K562 (cell line): ENCODE data around the gene GABARAPL2. TPM values are rescaled to one million over a fixed set of nuclear protein-coding genes. Genes with fewer than 3 reads are reported as not detected.

Source experiments
- ATAC-seq: fragments of 200-7000 bp; cut with Tn5 transposase; 3 replicates; pipeline ENCODE4 v1.9.1; 2020; ENCODE audit warnings: moderate library complexity
- BruUV-seq: library from RNA; stranded (reverse); fragments of 400-500 nt; replicated peaks from 2 replicates; lab custom pipeline; 2021; lab: Mats Ljungman, UMichigan
- CTCF ChIA-PET: fragments of 300-600 bp; formaldehyde crosslinking; extraction: SDS; loops from one replicate; lab custom pipeline; 2021; ENCODE audit warnings: low intra/inter-chr PET ratio; lab: Yijun Ruan, JAX
- POLR2A ChIA-PET: fragments of 300-600, 350-650 bp; sonication (Branson Sonifier 250); formaldehyde crosslinking; extraction: SDS; loops from one replicate; lab custom pipeline; 2021; ENCODE audit warnings: antibody characterized with exemption, inconsistent platforms; lab: Yijun Ruan, JAX
- DNase-seq, 4 experiments: peaks; one replicate each; pipeline versions ENCODE4 v3.0.0 to v3.0.0-alpha.2; 2011 to 2018; ENCODE audit warnings: low spot score in 3 of 4, mixed read lengths in 3 of 4; ENCODE audit errors: extremely low read depth in 1 of 4
- FAIRE-seq: peaks from 2 replicates; lab custom pipeline; 2011; peaks lifted over from hg19 to GRCh38; lab: Jason Lieb, UNC
- H2AFZ ChIP-seq: 2 replicates; pipeline ENCODE4 v1.6.0; 2011; ENCODE audit warnings: low read depth, low read length, control low read depth, inconsistent platforms
- H3K27ac ChIP-seq: fragments of 200-600 bp; 3 replicates; pipeline ENCODE4 v1.8.0; 2011; ENCODE audit warnings: low read depth, mild to moderate bottlenecking, control low read depth, inconsistent platforms, low read length, moderate library complexity, mixed read lengths; ENCODE audit errors: extremely low read depth
- H3K27me3 ChIP-seq, 2 experiments: fragments of 300-600 bp in 1 of 2; 2 replicates in 1 of 2; 3 replicates in 1 of 2; pipeline versions ENCODE4 v1.6.0 to v1.8.0; 2011; ENCODE audit warnings: inconsistent platforms in 2 of 2, low read length in 2 of 2, mild to moderate bottlenecking in 1 of 2, mixed read lengths in 1 of 2, moderate library complexity in 1 of 2; ENCODE audit not compliant: control insufficient read depth in 2 of 2, insufficient read depth in 2 of 2
- H3K36me3 ChIP-seq: fragments of 300-600 bp; 3 replicates; pipeline ENCODE4 v1.8.0; 2011; ENCODE audit warnings: mild to moderate bottlenecking, low read length, inconsistent platforms; ENCODE audit not compliant: control insufficient read depth, insufficient read depth
- H3K4me1 ChIP-seq, 2 experiments: fragments of 200-600 bp in 1 of 2; replicated peaks in 1 of 2; 2 replicates in 1 of 2; 3 replicates in 1 of 2; pipeline versions ENCODE4 v1.5.1 to v1.8.0; 2011; ENCODE audit warnings: inconsistent platforms in 2 of 2, low read length in 2 of 2, mild to moderate bottlenecking in 1 of 2, mixed read lengths in 1 of 2, moderate library complexity in 1 of 2; ENCODE audit not compliant: control insufficient read depth in 2 of 2, insufficient read depth in 2 of 2
- H3K4me2 ChIP-seq: 2 replicates; pipeline ENCODE4 v1.6.1; 2011; ENCODE audit warnings: low read length, control low read depth, inconsistent platforms, mixed read lengths; ENCODE audit not compliant: insufficient read depth
- H3K4me3 ChIP-seq: fragments of 200-600 bp; sonication (generic), shearing (Covaris generic); 2 replicates; pipeline ENCODE4 v1.5.1; 2016; ENCODE audit warnings: control low read depth, inconsistent platforms
- H3K79me2 ChIP-seq: fragments of 200-600 bp; 3 replicates; pipeline ENCODE4 v1.8.0; 2011; ENCODE audit warnings: low read length, inconsistent platforms; ENCODE audit not compliant: control insufficient read depth, insufficient read depth
- H3K9ac ChIP-seq, 2 experiments: 2 replicates each; pipeline versions ENCODE4 v1.6.0 to v1.6.1; 2011; ENCODE audit warnings: low read depth in 2 of 2, low read length in 2 of 2, control low read depth in 1 of 2, inconsistent platforms in 1 of 2, mild to moderate bottlenecking in 1 of 2, mixed read lengths in 1 of 2; ENCODE audit not compliant: insufficient read depth in 1 of 2
- H3K9me1 ChIP-seq: one replicate; pipeline ENCODE4 v1.6.0; 2011; ENCODE audit warnings: inconsistent platforms, mild to moderate bottlenecking, low read length, moderate library complexity; ENCODE audit not compliant: control insufficient read depth, insufficient read depth
- H3K9me3 ChIP-seq: replicated peaks from 2 replicates; pipeline ENCODE4 v1.5.1; 2011; ENCODE audit warnings: low read depth, low read length, inconsistent platforms; ENCODE audit not compliant: control insufficient read depth, insufficient read depth
- H4K20me1 ChIP-seq: replicated peaks from 2 replicates; pipeline ENCODE4 v1.6.1; 2011; ENCODE audit warnings: low read length, inconsistent platforms, mixed read lengths; ENCODE audit not compliant: control insufficient read depth, insufficient read depth
- ATF1 ChIP-seq, 2 experiments: fragments of 450-650 bp in 1 of 2; IDR thresholded peaks; 2 replicates each; pipeline ENCODE4 v1.6.1; 2016; ENCODE audit warnings: missing compliant biosample characterization in 1 of 2, missing genetic modification characterization in 1 of 2
- CREB1 ChIP-seq, 2 experiments: sonication (generic) in 1 of 2; formaldehyde crosslinking in 1 of 2; IDR thresholded peaks; 2 replicates each; pipeline versions ENCODE4 v1.6.1 to v1.8.0; 2012 to 2022; ENCODE audit warnings: inconsistent platforms in 1 of 2, mild to moderate bottlenecking in 1 of 2, missing genetic modification reagents in 1 of 2, moderate library complexity in 1 of 2
- CSDE1 ChIP-seq, 2 experiments: fragments of 450-650 bp; IDR thresholded peaks; 2 replicates each; pipeline ENCODE4 v1.6.1; 2016; ENCODE audit warnings: mild to moderate bottlenecking in 1 of 2
- E2F8 ChIP-seq: fragments of 450-650 bp; IDR thresholded peaks from 2 replicates; pipeline ENCODE4 v1.7.1; 2018; ENCODE audit warnings: mild to moderate bottlenecking, low read depth; ENCODE audit not compliant: partially characterized antibody
- FOS ChIP-seq: IDR thresholded peaks from 3 replicates; pipeline ENCODE4 v1.6.1; 2011; ENCODE audit not compliant: insufficient read length; ENCODE audit errors: extremely low read depth
- FOXM1 ChIP-seq, 2 experiments: fragments of 450-650 bp in 1 of 2; sonication (generic) in 1 of 2; formaldehyde crosslinking in 1 of 2; IDR thresholded peaks; 2 replicates each; pipeline versions ENCODE4 v1.6.1 to v1.9.0; 2017 to 2022; ENCODE audit warnings: low read depth in 2 of 2, mild to moderate bottlenecking in 2 of 2, missing genetic modification reagents in 1 of 2, moderate library complexity in 1 of 2
- GTF2E2 ChIP-seq: fragments of 200-800 bp; sonication (Bioruptor generic); IDR thresholded peaks from 2 replicates; pipeline ENCODE4 v1.6.1; 2016; ENCODE audit warnings: missing genetic modification characterization, missing compliant biosample characterization
- HSF4 ChIP-seq: fragments of 250-450 bp; sonication (Bioruptor Pico); IDR thresholded peaks from 2 replicates; pipeline ENCODE4 v2.1.2; 2022; ENCODE audit warnings: mild to moderate bottlenecking, moderate library complexity, borderline replicate concordance
- MCM5 ChIP-seq: fragments of 450-650 bp; IDR thresholded peaks from 2 replicates; pipeline ENCODE4 v1.6.1; 2016; ENCODE audit warnings: low read depth
- POLR2AphosphoS2 ChIP-seq: IDR thresholded peaks from 2 replicates; pipeline ENCODE4 v1.6.1; 2012; ENCODE audit warnings: low read length, improper control_type of control experiment
- POLR3A ChIP-seq: IDR thresholded peaks from 2 replicates; pipeline ENCODE4 v1.6.1; 2011; ENCODE audit warnings: borderline replicate concordance, mild to moderate bottlenecking, moderate library complexity; ENCODE audit not compliant: insufficient read length, insufficient read depth; ENCODE audit errors: extremely low read depth
- RUNX1 ChIP-seq: sonication (generic); IDR thresholded peaks from 2 replicates; pipeline ENCODE4 v1.6.1; 2016; ENCODE audit warnings: antibody characterized with exemption, low read depth
- TAF9B ChIP-seq: fragments of 450-650 bp; IDR thresholded peaks from 2 replicates; pipeline ENCODE4 v1.6.1; 2018; ENCODE audit warnings: mild to moderate bottlenecking; ENCODE audit not compliant: partially characterized antibody
- XRCC5 ChIP-seq: fragments of 200-400 bp; formaldehyde crosslinking; IDR thresholded peaks from 2 replicates; pipeline ENCODE4 v1.6.1; 2017; ENCODE audit warnings: low read depth, mild to moderate bottlenecking, low read length
- ZBTB1 ChIP-seq: sonication (generic); formaldehyde crosslinking; IDR thresholded peaks from 2 replicates; pipeline ENCODE4 v1.8.1; 2023; ENCODE audit warnings: missing genetic modification reagents, low read depth, mild to moderate bottlenecking, borderline replicate concordance
- ZC3H8 ChIP-seq: fragments of 450-650 bp; IDR thresholded peaks from 2 replicates; pipeline ENCODE4 v1.6.1; 2017
- ZNF174 ChIP-seq: fragments of 250-450 bp; sonication (Bioruptor Pico); IDR thresholded peaks from 2 replicates; pipeline ENCODE4 v1.4.0; 2020; ENCODE audit warnings: mild to moderate bottlenecking
- ZNF3 ChIP-seq: fragments of 250-450 bp; sonication (Bioruptor Pico); IDR thresholded peaks from 2 replicates; pipeline ENCODE4 v1.5.0; 2021; ENCODE audit warnings: mild to moderate bottlenecking, moderate library complexity
- ZNF717 ChIP-seq: fragments of 250-450 bp; sonication (Bioruptor Pico); IDR thresholded peaks from 2 replicates; pipeline ENCODE4 v1.5.0; 2021
- WGBS: fragments of 100-300 bp; shearing (Covaris generic); methylation state at CpG from one replicate; pipeline ENCODE4 v1.1.6; 2016; ENCODE audit warnings: low coverage, mixed read lengths; ENCODE audit not compliant: insufficient coverage; ENCODE audit errors: missing lambda C conversion rate; 5-methylcytosine and 5-hydroxymethylcytosine counted together
- in situ Hi-C: fragments of 300-500 bp; cut with MboI; formaldehyde crosslinking; loops from 4 replicates; pipeline ENCODE4 v1.15.0; 2018; ENCODE audit warnings: inconsistent platforms, mixed read lengths
- intact Hi-C: fragments of 100-400 bp; cut with micrococcal nuclease; formaldehyde crosslinking; loops from 2 replicates; pipeline ENCODE4 v1.14.2; 2022
- polyA plus RNA-seq, 8 experiments: library from polyadenylated mRNA; depleted of rRNA in 4 of 8; stranded (reverse) in 5 of 8; unstranded in 3 of 8; fragments of >200 nt; fragmentation: Nextera tagmentation in 2 of 8; fragmentation: Illumina TruSeq in 1 of 8; extraction: Ambion mirVana in 2 of 8; extraction: Trizol in 1 of 8; gene quantifications; 2 replicates each; pipeline versions ENCODE4 v1.2.1 to v1.2.3, GENCODE V29; 2011 to 2014; ENCODE audit warnings: inconsistent platforms in 1 of 8, missing spikeins in 1 of 8
- total RNA-seq, 7 experiments: library from RNA; depleted of rRNA in 6 of 7; stranded (reverse); fragments of >200 nt in 6 of 7; fragmentation: Illumina TruSeq in 2 of 7; extraction: Trizol in 2 of 7; gene quantifications; 2 replicates each; pipeline versions ENCODE4 v1.2.1 to v1.2.3, GENCODE V29; 2011 to 2021; ENCODE audit warnings: low replicate concordance in 1 of 7

Gene GABARAPL2
- total and polyA plus RNA-seq, 9 of the 15 experiments (the other 6 are each of a cell fraction or from before 2014, with no cell fraction given): 42.1 to 288 (median 91.8) TPM

DNA sequence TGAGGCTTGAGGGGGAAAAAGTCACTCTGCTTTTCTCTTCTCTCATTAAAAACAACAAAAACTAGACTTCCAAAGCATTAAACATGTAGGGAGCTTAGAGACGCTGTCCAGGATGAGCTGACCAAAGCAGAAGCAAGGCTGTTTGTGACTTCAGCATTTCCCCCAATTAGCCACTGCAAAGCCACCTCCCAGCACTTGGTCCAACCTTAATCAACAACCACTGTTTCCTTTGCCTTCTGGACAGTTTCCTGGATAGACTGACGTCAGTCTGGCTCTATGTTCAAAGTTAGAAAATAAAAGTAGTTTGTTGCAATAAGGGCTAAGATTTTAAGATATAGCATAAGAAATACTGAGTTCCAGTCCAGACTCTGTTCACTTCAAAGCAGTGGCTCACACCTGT lies 13.2 kb upstream of the GABARAPL2 start (continued):
- no peak for TF ChIP-seq E2F8

DNA sequence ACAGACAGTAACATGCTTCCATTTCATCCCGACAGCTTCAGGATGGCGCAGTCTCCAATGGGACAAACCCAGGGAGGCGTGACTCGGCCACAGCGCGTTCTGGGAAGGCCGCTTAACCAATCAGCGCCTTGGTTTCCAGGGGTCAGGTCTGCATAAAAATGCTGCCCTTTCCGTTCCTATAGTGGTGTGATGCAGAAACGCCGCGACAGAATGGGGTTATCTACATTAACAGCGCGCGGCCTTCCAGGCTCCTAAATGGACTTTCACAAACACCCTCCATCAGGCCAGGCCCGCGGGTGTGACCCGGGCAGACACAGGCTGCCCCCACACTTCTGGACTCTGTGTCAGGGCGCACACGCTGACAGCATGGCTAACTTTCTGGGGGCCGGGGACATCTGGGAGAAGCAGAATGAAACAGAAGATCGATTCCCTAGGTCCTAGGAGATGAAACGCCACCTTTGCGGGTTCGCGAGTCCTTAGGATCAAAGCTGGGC lies 10.9 kb upstream of the GABARAPL2 start:
- peak; percentile 94 for FAIRE-seq
- CTCF ChIA-PET: interaction anchor here (1.1 kb wide), 1 partner anchor 38 kb away, joined by 5 read pairs; no protein-coding TSS in a partner anchor
- peak; percentile 89 to 95 (median 91) for DNase-seq
- no peak for TF ChIP-seq ZBTB1 (CRISPR knock-in tag)
- TF ChIP-seq FOS: peak; percentile 30
- TF ChIP-seq FOXM1 (IDR thresholded peaks at IDR 0.05; ENCODE audit: low read depth): peak; percentile 43
- no peak for TF ChIP-seq FOXM1 (CRISPR knock-in tag; IDR thresholded peaks at IDR 0.05; ENCODE audit: low read depth)
- no peak for TF ChIP-seq POLR2AphosphoS2
- no peak for TF ChIP-seq XRCC5
- peak in 1 of 2 experiments; percentile 54; a peak in 1 of 4 replicates for TF ChIP-seq CSDE1 (IDR thresholded peaks at IDR 0.05)
- no peak for TF ChIP-seq MCM5
- peak; percentile 84 for TF ChIP-seq ATF1 (CRISPR knock-in tag; IDR thresholded peaks at IDR 0.05)
- peak; percentile 97 for TF ChIP-seq ATF1 (tag; IDR thresholded peaks at IDR 0.05)
- TF ChIP-seq ZNF3 (CRISPR knock-in tag): no peak
- TF ChIP-seq ZC3H8: no peak
- TF ChIP-seq RUNX1: no peak
- 0 out of 2 replicates have a peak, but pooled peaks have one; percentile 69 for TF ChIP-seq GTF2E2
- no peak for TF ChIP-seq ZNF174 (CRISPR knock-in tag)
- no peak for TF ChIP-seq HSF4 (CRISPR knock-in tag)
- TF ChIP-seq CREB1 (IDR thresholded peaks at IDR 0.05): peak; percentile 95
- peak; percentile 95 for TF ChIP-seq CREB1 (CRISPR knock-in tag; IDR thresholded peaks at IDR 0.05)
- TF ChIP-seq POLR3A: no peak
- TF ChIP-seq TAF9B: peak; percentile 25
- no peak for TF ChIP-seq ZNF717 (CRISPR knock-in tag)

More for the DNA sequence above, 10.9 kb upstream of the GABARAPL2 start:
- H2AFZ ChIP-seq: peak overlapping the region; percentile 97
- peak overlapping the region; percentile 88 for H3K4me2 ChIP-seq
- H4K20me1 ChIP-seq: no peaks in the 10 kb centered on the region
- POLR2A ChIA-PET: interaction anchor here (0.9 to 1.6 kb wide), 3 partner anchors 8 to 122 kb away, joined by 3 to 7 read pairs (median 4); partner anchors contain the start of gene CFDP1
- H3K79me2 ChIP-seq: peaks cover 11% of the 10 kb centered on the region; the same call in 1 of the 3 replicates
- ATAC-seq: peak; percentile 79
- WGBS: 0% methylated on average over 25 of the region's 26 CpGs
- peaks cover 17 to 20% of the 10 kb centered on the region in 2 experiments for H3K4me1 ChIP-seq
- H3K27me3 ChIP-seq: no peaks in the 10 kb centered on the region
- in situ Hi-C loops (no loop called here), intact Hi-C loops (loop anchor here (1.0 kb wide), 1 partner anchor 66 kb away; no protein-coding TSS in a partner anchor)
- no TSS peak for BruUV-seq
- H3K36me3 ChIP-seq: no peaks in the 10 kb centered on the region; the same call in 2 of the 3 replicates
- no peaks in the 10 kb centered on the region for H3K9me3 ChIP-seq
- H3K9ac ChIP-seq: peak overlapping the region; percentile 63 to 93
- no peaks in the 10 kb centered on the region for H3K9me1 ChIP-seq
- H3K4me3 ChIP-seq: peak overlapping the region; percentile 64
- peak overlapping the region; percentile 66 for H3K27ac ChIP-seq
